Measurements from ENCODE around the gene HPCAL1. TPM values are rescaled to one million over a fixed set of nuclear protein-coding genes. Genes with fewer than 3 reads are reported as not detected.

HPCAL1 gene
- total RNA-seq, 1 donor from 2014 or later, result 34.6 TPM

DNA sequence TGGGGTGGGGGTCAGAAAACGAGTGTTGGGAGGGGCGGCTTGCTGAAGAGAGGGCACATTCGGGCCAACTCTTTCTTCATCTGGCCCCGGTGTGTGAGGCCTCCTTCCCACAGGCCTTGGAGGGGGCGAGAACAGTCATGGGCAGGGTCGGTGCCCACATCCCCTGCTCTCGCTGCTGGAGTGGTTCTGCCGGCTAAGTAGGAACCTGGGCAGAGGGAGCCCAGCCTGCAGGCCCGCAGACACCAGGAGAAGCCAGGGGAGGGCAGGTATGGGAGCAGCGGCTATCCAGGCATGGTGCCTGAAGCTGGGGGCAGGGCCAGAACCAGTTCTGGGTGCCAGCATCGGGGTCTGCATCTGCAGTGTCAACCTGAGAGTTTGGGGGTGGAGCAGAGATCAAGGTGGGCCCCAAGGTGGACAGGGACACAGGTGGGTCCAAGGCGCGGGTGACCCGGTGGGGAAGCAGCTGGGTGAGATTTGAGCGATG, 46.6 kb upstream of the HPCAL1 start:
- peaks cover 10% of the 10 kb centered on the region for H3K4me1 Mint-ChIP-seq (ENCODE audit: unreplicated experiment)
- H3K27ac Mint-ChIP-seq (ENCODE audit: unreplicated experiment), result no peak overlapping the region
- H3K27me3 Mint-ChIP-seq (ENCODE audit: unreplicated experiment), result peaks cover 9% of the 10 kb centered on the region
- no peak for DNase-seq (ENCODE audit: low spot score)
- no peak overlapping the region for H3K4me3 Mint-ChIP-seq (ENCODE audit: unreplicated experiment)
- TF ChIP-seq, protein P1, sequence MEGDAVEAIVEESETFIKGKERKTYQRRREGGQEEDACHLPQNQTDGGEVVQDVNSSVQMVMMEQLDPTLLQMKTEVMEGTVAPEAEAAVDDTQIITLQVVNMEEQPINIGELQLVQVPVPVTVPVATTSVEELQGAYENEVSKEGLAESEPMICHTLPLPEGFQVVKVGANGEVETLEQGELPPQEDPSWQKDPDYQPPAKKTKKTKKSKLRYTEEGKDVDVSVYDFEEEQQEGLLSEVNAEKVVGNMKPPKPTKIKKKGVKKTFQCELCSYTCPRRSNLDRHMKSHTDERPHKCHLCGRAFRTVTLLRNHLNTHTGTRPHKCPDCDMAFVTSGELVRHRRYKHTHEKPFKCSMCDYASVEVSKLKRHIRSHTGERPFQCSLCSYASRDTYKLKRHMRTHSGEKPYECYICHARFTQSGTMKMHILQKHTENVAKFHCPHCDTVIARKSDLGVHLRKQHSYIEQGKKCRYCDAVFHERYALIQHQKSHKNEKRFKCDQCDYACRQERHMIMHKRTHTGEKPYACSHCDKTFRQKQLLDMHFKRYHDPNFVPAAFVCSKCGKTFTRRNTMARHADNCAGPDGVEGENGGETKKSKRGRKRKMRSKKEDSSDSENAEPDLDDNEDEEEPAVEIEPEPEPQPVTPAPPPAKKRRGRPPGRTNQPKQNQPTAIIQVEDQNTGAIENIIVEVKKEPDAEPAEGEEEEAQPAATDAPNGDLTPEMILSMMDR (IDR thresholded peaks at IDR 0.05; ENCODE audit: unreplicated experiment), result no peak
- no peaks in the 10 kb centered on the region for H3K36me3 Mint-ChIP-seq (ENCODE audit: low read depth, unreplicated experiment)
- H3K9me3 Mint-ChIP-seq (ENCODE audit: unreplicated experiment), result no peaks in the 10 kb centered on the region

DNA sequence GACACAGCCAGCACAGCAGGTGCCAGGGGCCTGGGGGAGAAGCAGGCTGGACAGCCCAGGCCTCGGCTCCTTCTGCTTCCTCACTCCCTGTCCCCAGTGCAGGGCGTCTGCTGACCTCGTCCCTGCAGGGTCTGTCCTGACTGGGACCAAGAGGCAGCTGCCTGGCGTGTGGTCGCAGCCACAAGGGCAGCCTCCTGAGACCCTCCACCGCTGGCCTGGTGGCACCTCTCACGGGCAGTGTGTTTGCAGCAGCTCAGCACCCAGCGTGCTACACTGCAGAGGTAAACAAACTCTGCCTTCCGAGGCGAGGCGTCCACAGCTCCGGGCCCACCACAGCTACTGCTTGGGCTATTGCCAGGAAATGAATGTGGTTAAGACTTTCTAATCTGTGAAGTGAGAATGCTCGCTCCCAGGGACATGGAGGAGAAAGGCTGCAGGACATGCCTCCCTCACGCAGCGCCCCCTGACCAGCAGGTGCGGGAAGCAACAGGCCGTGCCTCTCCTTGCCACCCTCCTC, 46.1 kb upstream of the HPCAL1 start:
- Mint-ChIP-seq H3K27ac (ENCODE audit: unreplicated experiment) (no peak overlapping the region), H3K4me3 (ENCODE audit: unreplicated experiment) (no peak overlapping the region), H3K27me3 (ENCODE audit: unreplicated experiment) (peaks cover 9% of the 10 kb centered on the region), H3K9me3 (ENCODE audit: unreplicated experiment) (no peaks in the 10 kb centered on the region), H3K36me3 (ENCODE audit: low read depth, unreplicated experiment) (no peaks in the 10 kb centered on the region), H3K4me1 (ENCODE audit: unreplicated experiment) (peaks cover 11% of the 10 kb centered on the region)
- no peak for DNase-seq (ENCODE audit: low spot score)
- TF ChIP-seq, protein P1 (IDR thresholded peaks at IDR 0.05; ENCODE audit: unreplicated experiment), result no peak

DNA sequence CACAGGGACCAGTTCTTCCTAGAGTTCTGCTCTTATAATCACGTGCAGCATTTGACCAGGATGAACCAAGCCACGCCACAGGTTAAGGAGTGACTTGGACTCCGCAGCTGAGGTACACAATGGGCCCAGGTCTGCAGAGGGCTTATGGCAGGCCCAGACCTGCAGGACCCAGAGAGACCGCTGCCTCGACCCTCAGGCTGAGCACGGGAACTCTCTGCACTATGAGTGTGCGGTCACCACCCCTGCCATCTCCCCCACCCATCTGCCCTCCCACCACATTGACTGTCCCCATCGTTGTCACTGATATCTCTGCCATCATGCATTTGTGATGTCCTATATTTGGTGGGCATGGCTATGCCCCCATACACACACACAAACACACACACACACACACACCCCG, 45.7 kb upstream of the HPCAL1 start:
- Mint-ChIP-seq H3K4me1 (ENCODE audit: unreplicated experiment) (peaks cover 11% of the 10 kb centered on the region), H3K27me3 (ENCODE audit: unreplicated experiment) (peaks cover 9% of the 10 kb centered on the region), H3K36me3 (ENCODE audit: low read depth, unreplicated experiment) (no peaks in the 10 kb centered on the region), H3K4me3 (ENCODE audit: unreplicated experiment) (no peak overlapping the region), H3K9me3 (ENCODE audit: unreplicated experiment) (no peaks in the 10 kb centered on the region), H3K27ac (ENCODE audit: unreplicated experiment) (no peak overlapping the region)
- TF ChIP-seq, protein P1 (IDR thresholded peaks at IDR 0.05; ENCODE audit: unreplicated experiment), result no peak
- no peak for DNase-seq (ENCODE audit: low spot score)

DNA sequence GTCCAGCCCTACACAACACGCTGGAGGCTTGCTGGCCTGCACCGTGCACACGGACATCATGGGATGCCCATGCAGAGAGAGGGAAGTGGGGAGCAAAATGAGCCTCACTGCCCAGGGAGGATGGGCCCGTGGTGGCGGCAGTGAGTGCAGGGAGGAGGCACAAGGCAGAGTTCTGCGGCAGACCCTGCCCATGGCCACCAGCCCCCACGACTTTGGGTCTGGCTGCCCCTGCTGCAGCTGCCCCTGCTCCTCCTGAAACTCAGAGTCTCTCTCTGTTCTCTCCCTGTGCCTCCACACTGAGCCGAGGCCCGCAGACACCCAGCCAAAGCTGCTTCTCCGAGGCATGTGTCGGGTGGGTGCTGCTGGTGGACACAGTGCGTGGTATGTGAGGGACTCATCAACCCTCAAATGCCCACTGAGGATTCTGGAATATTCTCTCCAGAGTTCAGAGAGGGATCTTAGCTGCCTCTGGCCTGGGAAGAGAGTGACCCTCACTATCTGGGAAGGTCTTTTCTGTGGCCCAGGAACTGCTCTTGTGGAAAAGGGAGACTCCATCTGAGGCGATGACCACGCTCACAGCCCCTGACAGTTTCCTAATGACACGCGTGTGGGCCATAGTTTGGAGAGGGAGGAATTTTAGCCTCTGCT, 45.1 kb upstream of the HPCAL1 start:
- no peak for DNase-seq (ENCODE audit: low spot score)
- Mint-ChIP-seq H3K27ac (ENCODE audit: unreplicated experiment) (no peak overlapping the region), H3K4me1 (ENCODE audit: unreplicated experiment) (peaks cover 11% of the 10 kb centered on the region), H3K27me3 (ENCODE audit: unreplicated experiment) (peaks cover 9% of the 10 kb centered on the region), H3K9me3 (ENCODE audit: unreplicated experiment) (no peaks in the 10 kb centered on the region), H3K4me3 (ENCODE audit: unreplicated experiment) (no peak overlapping the region), H3K36me3 (ENCODE audit: low read depth, unreplicated experiment) (no peaks in the 10 kb centered on the region)
- TF ChIP-seq, protein P1 (IDR thresholded peaks at IDR 0.05; ENCODE audit: unreplicated experiment), result no peak

DNA sequence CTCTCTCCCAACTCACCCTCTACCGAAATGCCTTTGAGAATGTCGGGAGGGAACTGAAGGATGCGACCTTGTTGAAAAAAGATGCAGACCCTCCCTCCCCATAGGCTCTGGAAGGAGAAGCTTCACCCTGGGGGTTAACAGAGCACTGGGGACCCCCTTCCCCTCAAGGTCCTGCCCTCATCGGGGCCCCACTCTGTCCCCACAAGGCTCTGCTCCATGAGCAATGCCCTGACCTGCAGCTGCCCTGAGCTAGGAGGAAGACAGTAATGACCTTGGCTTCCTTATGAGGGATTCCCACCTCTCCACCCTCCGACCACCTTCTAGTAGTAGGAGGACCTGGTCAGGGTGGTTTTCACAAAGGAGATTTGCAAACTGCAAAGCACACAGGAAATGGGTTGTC, 44.4 kb upstream of the HPCAL1 start:
- H3K9me3 Mint-ChIP-seq (ENCODE audit: unreplicated experiment), result no peaks in the 10 kb centered on the region
- no peak for DNase-seq (ENCODE audit: low spot score)
- peaks cover 11% of the 10 kb centered on the region for H3K4me1 Mint-ChIP-seq (ENCODE audit: unreplicated experiment)
- no peak overlapping the region for H3K4me3 Mint-ChIP-seq (ENCODE audit: unreplicated experiment)
- no peak overlapping the region for H3K27ac Mint-ChIP-seq (ENCODE audit: unreplicated experiment)
- TF ChIP-seq, protein P1 (IDR thresholded peaks at IDR 0.05; ENCODE audit: unreplicated experiment), result no peak
- peaks cover 9% of the 10 kb centered on the region for H3K27me3 Mint-ChIP-seq (ENCODE audit: unreplicated experiment)
- H3K36me3 Mint-ChIP-seq (ENCODE audit: low read depth, unreplicated experiment), result no peaks in the 10 kb centered on the region

Data from endothelial cell (in vitro differentiated cells).